ENCODE data around the gene CD19. TPM values are rescaled to one million over a fixed set of nuclear protein-coding genes. Genes with fewer than 3 reads are reported as not detected.

Gene CD19
- total and polyA plus RNA-seq, 10 of the 15 experiments (the other 5 are each of a cell fraction or from before 2014, with no cell fraction given), result 1.2 to 125 (median 77.2) TPM

GRCh38 chr16:28931801-28932225, at the start of gene CD19 (continued):
- TF ChIP-seq CEBPZ (IDR thresholded peaks at IDR 0.05; ENCODE audit: low read depth, low read length), result no peak
- no peak for TF ChIP-seq PBX3 (IDR thresholded peaks at IDR 0.05; ENCODE audit: insufficient replicate concordance, low read depth, low read length)
- TF ChIP-seq KDM1A (IDR thresholded peaks at IDR 0.05; ENCODE audit: borderline replicate concordance), result no peak
- no peak for TF ChIP-seq BACH1 (IDR thresholded peaks at IDR 0.05; ENCODE audit: borderline replicate concordance)
- peak; percentile 32; the same call in 1 of the 2 replicates for TF ChIP-seq YY1 (IDR thresholded peaks at IDR 0.05; ENCODE audit: low read depth, low read length)
- TF ChIP-seq BCLAF1 (IDR thresholded peaks at IDR 0.05), result no peak
- peak; percentile 14 to 78; a peak in 2 of 4 replicates for TF ChIP-seq BHLHE40 (IDR thresholded peaks at IDR 0.05; ENCODE audit: borderline replicate concordance in 1 of 2, low read depth in 2 of 2, low read length in 1 of 2)
- TF ChIP-seq ESRRA (IDR thresholded peaks at IDR 0.05; ENCODE audit: low read length), result no peak
- no peak for TF ChIP-seq GABPA (IDR thresholded peaks at IDR 0.05; ENCODE audit: low read depth)

All from GM12878 (cell line).